K562 (cell line): ENCODE results near the gene SRRT. TPM values are rescaled to one million over a fixed set of nuclear protein-coding genes. Genes with fewer than 3 reads are reported as not detected.

Experiments used
- E2F3 ChIP-seq: fragments of 250-450 bp; sonication (Bioruptor Pico); IDR thresholded peaks from 2 replicates; pipeline ENCODE4 v1.4.0; 2020; ENCODE audit warnings: mild to moderate bottlenecking
- EZH2 ChIP-seq: IDR thresholded peaks from 2 replicates; pipeline ENCODE4 v1.6.1; 2012; ENCODE audit warnings: low read depth, mild to moderate bottlenecking, inconsistent platforms, low read length, borderline replicate concordance
- HNRNPH1 ChIP-seq: fragments of 200-400 bp; formaldehyde crosslinking; optimal IDR thresholded peaks from 2 replicates; pipeline ENCODE3; 2017; ENCODE audit warnings: low read depth, mild to moderate bottlenecking, low read length, moderate library complexity
- HNRNPK ChIP-seq: fragments of 200-400 bp; formaldehyde crosslinking; IDR thresholded peaks from one replicate; pipeline ENCODE4 v1.6.1; 2018; ENCODE audit warnings: mild to moderate bottlenecking, low read depth, low read length; ENCODE audit not compliant: poor library complexity, severe bottlenecking
- JUN ChIP-seq, 2 experiments: sonication (generic) in 1 of 2; formaldehyde crosslinking in 1 of 2; IDR thresholded peaks; 2 replicates each; pipeline versions ENCODE4 v1.6.1 to v1.8.0; 2012 to 2022; ENCODE audit warnings: borderline replicate concordance in 2 of 2, mild to moderate bottlenecking in 2 of 2, improper control_type of control experiment in 1 of 2, low read depth in 1 of 2, low read length in 1 of 2, missing genetic modification reagents in 1 of 2
- NEUROD1 ChIP-seq: fragments of 150-350 bp; IDR thresholded peaks from 2 replicates; pipeline ENCODE4 v1.6.1; 2014; ENCODE audit warnings: borderline replicate concordance, low read length, low read depth; ENCODE audit not compliant: partially characterized antibody
- NFIC ChIP-seq: fragments of 450-650 bp; IDR thresholded peaks from 2 replicates; pipeline ENCODE4 v1.6.1; 2017; ENCODE audit warnings: mild to moderate bottlenecking, inconsistent platforms
- PML ChIP-seq: IDR thresholded peaks from 2 replicates; pipeline ENCODE4 v1.6.1; 2012; ENCODE audit warnings: low read length, inconsistent platforms
- RB1 ChIP-seq: fragments of 450-650 bp; IDR thresholded peaks from 2 replicates; pipeline ENCODE4 v1.6.1; 2017; ENCODE audit warnings: low read depth, mild to moderate bottlenecking
- RBBP5 ChIP-seq: fragments of 200-600 bp; sonication (generic); IDR thresholded peaks from 2 replicates; pipeline ENCODE4 v1.6.1; 2012; ENCODE audit warnings: borderline replicate concordance, mild to moderate bottlenecking, low read length, control low read depth, inconsistent platforms; ENCODE audit not compliant: insufficient read depth, poor library complexity, severe bottlenecking
- ZKSCAN3 ChIP-seq: fragments of 250-450 bp; sonication (Bioruptor Pico); IDR thresholded peaks from 2 replicates; pipeline ENCODE4 v1.4.0; 2020
- ZNF57 ChIP-seq: fragments of 450-650 bp; formaldehyde crosslinking; IDR thresholded peaks from 2 replicates; pipeline ENCODE4 v1.4.0; 2020; ENCODE audit warnings: mild to moderate bottlenecking, moderate library complexity
- polyA plus RNA-seq, 8 experiments: library from polyadenylated mRNA; depleted of rRNA in 4 of 8; stranded (reverse) in 5 of 8; unstranded in 3 of 8; fragments of >200 nt; fragmentation: Nextera tagmentation in 2 of 8; fragmentation: Illumina TruSeq in 1 of 8; extraction: Ambion mirVana in 2 of 8; extraction: Trizol in 1 of 8; gene quantifications; 2 replicates each; pipeline versions ENCODE4 v1.2.1 to v1.2.3, GENCODE V29; 2011 to 2014; ENCODE audit warnings: inconsistent platforms in 1 of 8, missing spikeins in 1 of 8
- total RNA-seq, 7 experiments: library from RNA; depleted of rRNA in 6 of 7; stranded (reverse); fragments of >200 nt in 6 of 7; fragmentation: Illumina TruSeq in 2 of 7; extraction: Trizol in 2 of 7; gene quantifications; 2 replicates each; pipeline versions ENCODE4 v1.2.1 to v1.2.3, GENCODE V29; 2011 to 2021; ENCODE audit warnings: low replicate concordance in 1 of 7
- TF ChIP-seq, protein P1 (sequence below), 2 experiments: fragments of 200-800 bp in 1 of 2; sonication (Bioruptor generic) in 1 of 2; sonication (generic) in 1 of 2; formaldehyde crosslinking in 1 of 2; IDR thresholded peaks in 1 of 2; conservative IDR thresholded peaks in 1 of 2; 2 replicates each; pipeline versions ENCODE4 v1.5.0 to v1.6.1; 2016 to 2020; ENCODE audit warnings: missing compliant biosample characterization in 1 of 2, missing genetic modification characterization in 1 of 2, missing genetic modification reagents in 1 of 2
- TF ChIP-seq, protein P2 (sequence below), 2 experiments: IDR thresholded peaks; 2 replicates each; pipeline ENCODE4 v1.6.1; 2012; ENCODE audit warnings: improper control_type of control experiment in 2 of 2, low read depth in 2 of 2, low read length in 2 of 2, borderline replicate concordance in 1 of 2
- TF ChIP-seq, protein P3 (sequence below): IDR thresholded peaks from 2 replicates; pipeline ENCODE4 v1.6.1; 2014; ENCODE audit warnings: antibody characterized with exemption
- TF ChIP-seq, protein P4 (sequence below): sonication (generic); formaldehyde crosslinking; IDR thresholded peaks from 2 replicates; pipeline ENCODE4 v1.8.0; 2023; ENCODE audit warnings: missing genetic modification reagents, mild to moderate bottlenecking, borderline replicate concordance

Gene SRRT
- total and polyA plus RNA-seq, 9 of the 15 experiments (the other 6 are each of a cell fraction or from before 2014, with no cell fraction given): 10.3 to 263 (median 84.4) TPM

DNA sequence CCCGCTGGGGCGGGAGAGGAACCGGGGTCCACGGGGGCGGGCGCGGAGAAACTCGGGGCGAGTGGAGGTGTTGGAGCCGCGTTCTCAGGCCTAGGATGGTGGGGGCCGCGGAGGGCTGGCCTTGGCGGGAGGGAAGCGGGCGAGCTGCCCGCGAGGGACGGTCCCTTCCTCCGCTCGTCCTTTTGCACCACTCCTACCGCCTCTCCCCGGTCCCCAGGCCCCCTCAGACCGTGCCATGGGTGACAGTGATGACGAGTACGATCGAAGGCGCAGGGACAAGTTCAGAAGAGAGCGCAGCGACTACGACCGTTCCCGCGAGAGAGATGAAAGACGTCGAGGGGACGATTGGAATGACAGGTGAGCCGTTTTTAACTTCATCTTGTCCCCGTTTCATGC is 451 bp downstream of the SRRT start (continued):
- TF ChIP-seq, protein P1, sequence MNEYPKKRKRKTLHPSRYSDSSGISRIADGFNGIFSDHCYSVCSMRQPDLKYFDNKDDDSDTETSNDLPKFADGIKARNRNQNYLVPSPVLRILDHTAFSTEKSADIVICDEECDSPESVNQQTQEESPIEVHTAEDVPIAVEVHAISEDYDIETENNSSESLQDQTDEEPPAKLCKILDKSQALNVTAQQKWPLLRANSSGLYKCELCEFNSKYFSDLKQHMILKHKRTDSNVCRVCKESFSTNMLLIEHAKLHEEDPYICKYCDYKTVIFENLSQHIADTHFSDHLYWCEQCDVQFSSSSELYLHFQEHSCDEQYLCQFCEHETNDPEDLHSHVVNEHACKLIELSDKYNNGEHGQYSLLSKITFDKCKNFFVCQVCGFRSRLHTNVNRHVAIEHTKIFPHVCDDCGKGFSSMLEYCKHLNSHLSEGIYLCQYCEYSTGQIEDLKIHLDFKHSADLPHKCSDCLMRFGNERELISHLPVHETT (CRISPR knock-in tag; conservative IDR thresholded peaks at IDR 0.05 in 1 of 2, IDR thresholded peaks at IDR 0.05 in 1 of 2): peak in 1 of 2 experiments; percentile 19; a peak in 1 of 4 replicates
- no peak for TF ChIP-seq JUN (IDR thresholded peaks at IDR 0.05; ENCODE audit: borderline replicate concordance, low read depth, low read length)
- 0 out of 2 replicates have a peak, but pooled peaks have one; percentile 47 for TF ChIP-seq JUN (CRISPR knock-in tag; IDR thresholded peaks at IDR 0.05; ENCODE audit: borderline replicate concordance)
- 0 out of 2 replicates have a peak, but pooled peaks have one; percentile 9 for TF ChIP-seq RB1
- no peak for TF ChIP-seq EZH2
- peak; percentile 66; the same call in 1 of the 2 replicates for TF ChIP-seq E2F3 (CRISPR knock-in tag)
- TF ChIP-seq RBBP5: peak; percentile 57
- TF ChIP-seq HNRNPH1: no peak
- no peak for TF ChIP-seq HNRNPK
- TF ChIP-seq, protein P2, sequence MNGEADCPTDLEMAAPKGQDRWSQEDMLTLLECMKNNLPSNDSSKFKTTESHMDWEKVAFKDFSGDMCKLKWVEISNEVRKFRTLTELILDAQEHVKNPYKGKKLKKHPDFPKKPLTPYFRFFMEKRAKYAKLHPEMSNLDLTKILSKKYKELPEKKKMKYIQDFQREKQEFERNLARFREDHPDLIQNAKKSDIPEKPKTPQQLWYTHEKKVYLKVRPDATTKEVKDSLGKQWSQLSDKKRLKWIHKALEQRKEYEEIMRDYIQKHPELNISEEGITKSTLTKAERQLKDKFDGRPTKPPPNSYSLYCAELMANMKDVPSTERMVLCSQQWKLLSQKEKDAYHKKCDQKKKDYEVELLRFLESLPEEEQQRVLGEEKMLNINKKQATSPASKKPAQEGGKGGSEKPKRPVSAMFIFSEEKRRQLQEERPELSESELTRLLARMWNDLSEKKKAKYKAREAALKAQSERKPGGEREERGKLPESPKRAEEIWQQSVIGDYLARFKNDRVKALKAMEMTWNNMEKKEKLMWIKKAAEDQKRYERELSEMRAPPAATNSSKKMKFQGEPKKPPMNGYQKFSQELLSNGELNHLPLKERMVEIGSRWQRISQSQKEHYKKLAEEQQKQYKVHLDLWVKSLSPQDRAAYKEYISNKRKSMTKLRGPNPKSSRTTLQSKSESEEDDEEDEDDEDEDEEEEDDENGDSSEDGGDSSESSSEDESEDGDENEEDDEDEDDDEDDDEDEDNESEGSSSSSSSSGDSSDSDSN (IDR thresholded peaks at IDR 0.05; ENCODE audit: borderline replicate concordance in 1 of 2, low read depth in 2 of 2, low read length in 2 of 2): peak in 1 of 2 experiments; percentile 5; a peak in 1 of 4 replicates
- no peak for TF ChIP-seq PML
- TF ChIP-seq ZKSCAN3 (CRISPR knock-in tag): no peak
- TF ChIP-seq, protein P3, sequence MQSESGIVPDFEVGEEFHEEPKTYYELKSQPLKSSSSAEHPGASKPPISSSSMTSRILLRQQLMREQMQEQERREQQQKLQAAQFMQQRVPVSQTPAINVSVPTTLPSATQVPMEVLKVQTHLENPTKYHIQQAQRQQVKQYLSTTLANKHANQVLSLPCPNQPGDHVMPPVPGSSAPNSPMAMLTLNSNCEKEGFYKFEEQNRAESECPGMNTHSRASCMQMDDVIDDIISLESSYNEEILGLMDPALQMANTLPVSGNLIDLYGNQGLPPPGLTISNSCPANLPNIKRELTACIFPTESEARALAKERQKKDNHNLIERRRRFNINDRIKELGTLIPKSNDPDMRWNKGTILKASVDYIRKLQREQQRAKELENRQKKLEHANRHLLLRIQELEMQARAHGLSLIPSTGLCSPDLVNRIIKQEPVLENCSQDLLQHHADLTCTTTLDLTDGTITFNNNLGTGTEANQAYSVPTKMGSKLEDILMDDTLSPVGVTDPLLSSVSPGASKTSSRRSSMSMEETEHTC: 0 out of 2 replicates have a peak, but pooled peaks have one; percentile 12
- TF ChIP-seq NFIC: 0 out of 2 replicates have a peak, but pooled peaks have one; percentile 5
- TF ChIP-seq, protein P4, sequence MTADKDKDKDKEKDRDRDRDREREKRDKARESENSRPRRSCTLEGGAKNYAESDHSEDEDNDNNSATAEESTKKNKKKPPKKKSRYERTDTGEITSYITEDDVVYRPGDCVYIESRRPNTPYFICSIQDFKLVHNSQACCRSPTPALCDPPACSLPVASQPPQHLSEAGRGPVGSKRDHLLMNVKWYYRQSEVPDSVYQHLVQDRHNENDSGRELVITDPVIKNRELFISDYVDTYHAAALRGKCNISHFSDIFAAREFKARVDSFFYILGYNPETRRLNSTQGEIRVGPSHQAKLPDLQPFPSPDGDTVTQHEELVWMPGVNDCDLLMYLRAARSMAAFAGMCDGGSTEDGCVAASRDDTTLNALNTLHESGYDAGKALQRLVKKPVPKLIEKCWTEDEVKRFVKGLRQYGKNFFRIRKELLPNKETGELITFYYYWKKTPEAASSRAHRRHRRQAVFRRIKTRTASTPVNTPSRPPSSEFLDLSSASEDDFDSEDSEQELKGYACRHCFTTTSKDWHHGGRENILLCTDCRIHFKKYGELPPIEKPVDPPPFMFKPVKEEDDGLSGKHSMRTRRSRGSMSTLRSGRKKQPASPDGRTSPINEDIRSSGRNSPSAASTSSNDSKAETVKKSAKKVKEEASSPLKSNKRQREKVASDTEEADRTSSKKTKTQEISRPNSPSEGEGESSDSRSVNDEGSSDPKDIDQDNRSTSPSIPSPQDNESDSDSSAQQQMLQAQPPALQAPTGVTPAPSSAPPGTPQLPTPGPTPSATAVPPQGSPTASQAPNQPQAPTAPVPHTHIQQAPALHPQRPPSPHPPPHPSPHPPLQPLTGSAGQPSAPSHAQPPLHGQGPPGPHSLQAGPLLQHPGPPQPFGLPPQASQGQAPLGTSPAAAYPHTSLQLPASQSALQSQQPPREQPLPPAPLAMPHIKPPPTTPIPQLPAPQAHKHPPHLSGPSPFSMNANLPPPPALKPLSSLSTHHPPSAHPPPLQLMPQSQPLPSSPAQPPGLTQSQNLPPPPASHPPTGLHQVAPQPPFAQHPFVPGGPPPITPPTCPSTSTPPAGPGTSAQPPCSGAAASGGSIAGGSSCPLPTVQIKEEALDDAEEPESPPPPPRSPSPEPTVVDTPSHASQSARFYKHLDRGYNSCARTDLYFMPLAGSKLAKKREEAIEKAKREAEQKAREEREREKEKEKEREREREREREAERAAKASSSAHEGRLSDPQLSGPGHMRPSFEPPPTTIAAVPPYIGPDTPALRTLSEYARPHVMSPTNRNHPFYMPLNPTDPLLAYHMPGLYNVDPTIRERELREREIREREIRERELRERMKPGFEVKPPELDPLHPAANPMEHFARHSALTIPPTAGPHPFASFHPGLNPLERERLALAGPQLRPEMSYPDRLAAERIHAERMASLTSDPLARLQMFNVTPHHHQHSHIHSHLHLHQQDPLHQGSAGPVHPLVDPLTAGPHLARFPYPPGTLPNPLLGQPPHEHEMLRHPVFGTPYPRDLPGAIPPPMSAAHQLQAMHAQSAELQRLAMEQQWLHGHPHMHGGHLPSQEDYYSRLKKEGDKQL (CRISPR knock-in tag): no peak; the same call in 1 of the 2 replicates
- TF ChIP-seq ZNF57: no peak
- TF ChIP-seq NEUROD1: peak; percentile 7
